HG03135 (cell line): ENCODE data around the gene ZNF805.
"Not testable (repeated sequence)": the region's sequence is repeated elsewhere in the genome, so short reads cannot be mapped to it uniquely, and the experiment has no call there.

Source experiments
- ATAC-seq: cut with Tn5 transposase; IDR thresholded peaks from one replicate; pipeline ENCODE4 v1.9.1; 2021; ENCODE audit warnings: mild to moderate bottlenecking, moderate library complexity; ENCODE audit not compliant: unreplicated experiment

The ZNF805 gene

GRCh38 chr19:57267291-57267690 is 26.9 kb downstream of the ZNF805 start:
- no peak for ATAC-seq

GRCh38 chr19:57269515-57270250 is 29.3 kb downstream of the ZNF805 start:
- no peak for ATAC-seq

- ATAC-seq: no peak
Measured at GRCh38 chr19:57271280-57271679, 30.8 kb downstream of the ZNF805 start.

GRCh38 chr19:57273014-57273413 is 32.6 kb downstream of the ZNF805 start:
- ATAC-seq: no peak

- no peak for ATAC-seq
Measured at GRCh38 chr19:57276430-57276829, 36.0 kb downstream of the ZNF805 start.

- not testable (repeated sequence) for ATAC-seq
Measured at GRCh38 chr19:57278481-57278880, 38.0 kb downstream of the ZNF805 start.

- ATAC-seq: peak; percentile 65
Measured at GRCh38 chr19:57279418-57280164, 39.2 kb downstream of the ZNF805 start.

- ATAC-seq: peak; percentile 84
Measured at GRCh38 chr19:57280165-57280961, 39.9 kb downstream of the ZNF805 start, which contains the start of gene ZNF460. ZNF460 (plus strand) TSS chr19:57280485; CDS start chr19:57280807, 322 bp downstream.

GRCh38 chr19:57280962-57281400 is 40.5 kb downstream of the ZNF805 start:
- ATAC-seq: peak; percentile 2

- no peak for ATAC-seq
Measured at GRCh38 chr19:57282011-57282643, 41.7 kb downstream of the ZNF805 start.

GRCh38 chr19:57288373-57288772 is 47.9 kb downstream of the ZNF805 start:
- no peak for ATAC-seq

GRCh38 chr19:57290970-57291369 is 50.5 kb downstream of the ZNF805 start:
- no peak for ATAC-seq

- ATAC-seq: no peak
Measured at GRCh38 chr19:57292547-57292946, 52.1 kb downstream of the ZNF805 start.

- ATAC-seq: no peak
Measured at GRCh38 chr19:57293719-57294118, 53.3 kb downstream of the ZNF805 start.

- ATAC-seq: no peak
Measured at GRCh38 chr19:57302020-57302465, 61.6 kb downstream of the ZNF805 start.

GRCh38 chr19:57302727-57303401 is 62.4 kb downstream of the ZNF805 start:
- ATAC-seq: no peak
